Dermis blood vessel endothelial cell (primary cell): ENCODE results near the gene ADK. TPM values are rescaled to one million over a fixed set of nuclear protein-coding genes. Genes with fewer than 3 reads are reported as not detected.
"Not testable (repeated sequence)": the region's sequence is repeated elsewhere in the genome, so short reads cannot be mapped to it uniquely, and the experiment has no call there.

ENCODE experiments used
- DNase-seq: peaks from one replicate; pipeline ENCODE4 v3.0.0; 2010
- total RNA-seq: library from RNA; depleted of rRNA; stranded (reverse); fragments of >200 nt; gene quantifications from 2 replicates; pipeline ENCODE4 v1.2.3, GENCODE V29; 2014

ADK gene
- 15.3 and 30.6 TPM in 2 replicates for total RNA-seq

GRCh38 chr10:74150990-74151878 lies at the start of gene ADK:
ADK (plus strand) TSS chr10:74151221; CDS start chr10:74151279, 58 bp downstream.
- DNase-seq = peak; percentile 99

GRCh38 chr10:74103560-74104258 lies 47.3 kb upstream of the ADK start:
- DNase-seq = peak; percentile 61

GRCh38 chr10:74104480-74104879 lies 46.5 kb upstream of the ADK start:
- no peak for DNase-seq

GRCh38 chr10:74104996-74105395 lies 46.0 kb upstream of the ADK start:
- DNase-seq = no peak

- no peak for DNase-seq
These were observed 43.6 kb upstream of the ADK start for GRCh38 chr10:74107391-74107790.

GRCh38 chr10:74109452-74109851 lies 41.6 kb upstream of the ADK start:
- DNase-seq = no peak

- no peak for DNase-seq
These were observed 40.9 kb upstream of the ADK start for GRCh38 chr10:74110120-74110519.

GRCh38 chr10:74111799-74112198 lies 39.2 kb upstream of the ADK start:
- DNase-seq = no peak

GRCh38 chr10:74113546-74113945 lies 37.5 kb upstream of the ADK start:
- no peak for DNase-seq

GRCh38 chr10:74114041-74114448 lies 37.0 kb upstream of the ADK start:
- DNase-seq = no peak

- DNase-seq = no peak
These were observed 33.3 kb upstream of the ADK start for GRCh38 chr10:74117738-74118137.

- no peak for DNase-seq
These were observed 32.2 kb upstream of the ADK start for GRCh38 chr10:74118804-74119203.

- DNase-seq = no peak
These were observed 30.1 kb upstream of the ADK start for GRCh38 chr10:74120911-74121310.

GRCh38 chr10:74121368-74121767 lies 29.7 kb upstream of the ADK start:
- no peak for DNase-seq

GRCh38 chr10:74122060-74122459 lies 29.0 kb upstream of the ADK start:
- DNase-seq = no peak

GRCh38 chr10:74123081-74123480 lies 27.9 kb upstream of the ADK start:
- DNase-seq = no peak

- DNase-seq = peak; percentile 40
These were observed 16.8 kb upstream of the ADK start for GRCh38 chr10:74133923-74134820.

- DNase-seq = no peak
These were observed 15.6 kb upstream of the ADK start for GRCh38 chr10:74135452-74135851.

GRCh38 chr10:74137992-74138391 lies 13.0 kb upstream of the ADK start:
- no peak for DNase-seq

GRCh38 chr10:74138596-74138995 lies 12.4 kb upstream of the ADK start:
- not testable (repeated sequence) for DNase-seq

GRCh38 chr10:74139981-74140380 lies 11.0 kb upstream of the ADK start:
- DNase-seq = no peak

GRCh38 chr10:74140553-74140952 lies 10.5 kb upstream of the ADK start:
- DNase-seq = no peak

- peak; percentile 82 for DNase-seq
These were observed 5.9 kb upstream of the ADK start for GRCh38 chr10:74145133-74145532.
